Bone marrow (tissue), 2 donors: ENCODE measurements around the gene MTA1.

Source experiments
- DNase-seq, 2 donors: peaks; one replicate each; lab custom pipeline; 2025; lab: John Stamatoyannopoulos, UW

MTA1 gene

GRCh38 chr14:105419195-105420091 is at the start of gene MTA1:
Gene MTA1, plus strand, starts transcription at chr14:105419827. Its CDS starts 209 bp downstream, at chr14:105420036.
- no peak for DNase-seq

- DNase-seq, result no peak
Measured at GRCh38 chr14:105374389-105374788, 45.2 kb upstream of the MTA1 start.

- peak; percentile 26 to 68 for DNase-seq
Measured at GRCh38 chr14:105375635-105376057, 44.0 kb upstream of the MTA1 start.

- DNase-seq, result no peak
Measured at GRCh38 chr14:105376521-105377440, 42.8 kb upstream of the MTA1 start.

GRCh38 chr14:105377555-105378182 is 42.0 kb upstream of the MTA1 start:
- no peak for DNase-seq

- DNase-seq, result no peak
Measured at GRCh38 chr14:105378199-105378598, 41.4 kb upstream of the MTA1 start.

GRCh38 chr14:105378873-105379685 is 40.5 kb upstream of the MTA1 start:
- no peak for DNase-seq

GRCh38 chr14:105379946-105380345 is 39.7 kb upstream of the MTA1 start:
- DNase-seq, result no peak

GRCh38 chr14:105380756-105381155 is 38.9 kb upstream of the MTA1 start:
- DNase-seq, result no peak

- DNase-seq, result no peak
Measured at GRCh38 chr14:105381446-105382342, 37.9 kb upstream of the MTA1 start.

GRCh38 chr14:105382343-105383082 is 37.1 kb upstream of the MTA1 start:
- DNase-seq, result no peak

GRCh38 chr14:105383083-105383730 is 36.4 kb upstream of the MTA1 start:
- DNase-seq, result no peak

GRCh38 chr14:105384041-105384557 is 35.5 kb upstream of the MTA1 start:
- DNase-seq, result no peak

- DNase-seq, result no peak
Measured at GRCh38 chr14:105384605-105385321, 34.9 kb upstream of the MTA1 start.

- DNase-seq, result no peak
Measured at GRCh38 chr14:105385322-105385637, 34.3 kb upstream of the MTA1 start.

GRCh38 chr14:105385698-105386365 is 33.8 kb upstream of the MTA1 start:
- no peak for DNase-seq
